ENCODE data around the gene RAD51C.
"Not testable (repeated sequence)": the region's sequence is repeated elsewhere in the genome, so short reads cannot be mapped to it uniquely, and the experiment has no call there.

The RAD51C gene

GRCh38 chr17:58692239-58693055, at the start of gene RAD51C:
Gene RAD51C (plus strand): TSS chr17:58692602. CDS start chr17:58692644, 42 bp downstream.
- peak; percentile 53 for DNase-seq

- no peak for DNase-seq
Observed at GRCh38 chr17:58643147-58643546, 49.3 kb upstream of the RAD51C start.

- DNase-seq = no peak
Observed at GRCh38 chr17:58648236-58648635, 44.2 kb upstream of the RAD51C start.

- DNase-seq = not testable (repeated sequence)
Observed at GRCh38 chr17:58657962-58658803, 34.2 kb upstream of the RAD51C start.

- peak; percentile 80 for DNase-seq
Observed at GRCh38 chr17:58658804-58659713, 33.3 kb upstream of the RAD51C start.

- DNase-seq = not testable (repeated sequence)
Observed at GRCh38 chr17:58659714-58660084, 32.7 kb upstream of the RAD51C start.

GRCh38 chr17:58660621-58661020, 31.8 kb upstream of the RAD51C start:
- no peak for DNase-seq

- DNase-seq = no peak
Observed at GRCh38 chr17:58661499-58661898, 30.9 kb upstream of the RAD51C start.

- no peak for DNase-seq
Observed at GRCh38 chr17:58664302-58664701, 28.1 kb upstream of the RAD51C start.

- no peak for DNase-seq
Observed at GRCh38 chr17:58665946-58666857, 26.2 kb upstream of the RAD51C start.

GRCh38 chr17:58666858-58667267, 25.5 kb upstream of the RAD51C start:
- peak; percentile 7 for DNase-seq

- DNase-seq = no peak
Observed at GRCh38 chr17:58667934-58668597, 24.3 kb upstream of the RAD51C start.

- no peak for DNase-seq
Observed at GRCh38 chr17:58668598-58668935, 23.8 kb upstream of the RAD51C start.

GRCh38 chr17:58669853-58670252, 22.5 kb upstream of the RAD51C start:
- no peak for DNase-seq

GRCh38 chr17:58671969-58672368, 20.4 kb upstream of the RAD51C start:
- no peak for DNase-seq

GRCh38 chr17:58677194-58677880, 15.1 kb upstream of the RAD51C start:
- no peak for DNase-seq

- not testable (repeated sequence) for DNase-seq
Observed at GRCh38 chr17:58678287-58678686, 14.1 kb upstream of the RAD51C start.

- no peak for DNase-seq
Observed at GRCh38 chr17:58679263-58680037, 13.0 kb upstream of the RAD51C start.

GRCh38 chr17:58680038-58680369, 12.4 kb upstream of the RAD51C start:
- no peak for DNase-seq

GRCh38 chr17:58684003-58684402, 8.4 kb upstream of the RAD51C start:
- no peak for DNase-seq
